Mucosa of rectum (tissue), 2 donors: ENCODE data around the gene ACSM2B.
"Not testable (repeated sequence)": the region's sequence is repeated elsewhere in the genome, so short reads cannot be mapped to it uniquely, and the experiment has no call there.

Experiments
- H3K27ac ChIP-seq, 2 donors: one replicate each; pipeline ENCODE4 v1.7.0; 2013; ENCODE audit warnings: inconsistent platforms in 2 of 2, low read depth in 2 of 2, low read length in 2 of 2
- H3K27me3 ChIP-seq, 2 donors: one replicate each; pipeline ENCODE4 v1.7.0; 2013; ENCODE audit warnings: low read length in 2 of 2; ENCODE audit not compliant: control insufficient read depth in 2 of 2, insufficient read depth in 2 of 2
- H3K36me3 ChIP-seq, 2 donors: one replicate each; pipeline ENCODE4 v1.7.0; 2013; ENCODE audit warnings: low read length in 2 of 2; ENCODE audit not compliant: control insufficient read depth in 2 of 2, insufficient read depth in 2 of 2
- H3K4me1 ChIP-seq, 2 donors: one replicate each; pipeline ENCODE4 v1.7.0; 2013; ENCODE audit warnings: low read length in 2 of 2, mild to moderate bottlenecking in 1 of 2; ENCODE audit not compliant: control insufficient read depth in 2 of 2, insufficient read depth in 2 of 2
- H3K4me3 ChIP-seq, 2 donors: one replicate each; pipeline ENCODE4 v1.7.0; 2013; ENCODE audit warnings: low read length in 2 of 2
- H3K9ac ChIP-seq, 2 donors: one replicate each; pipeline ENCODE4 v1.7.0; 2013; ENCODE audit warnings: low read length in 2 of 2, low read depth in 1 of 2, mild to moderate bottlenecking in 1 of 2
- H3K9me3 ChIP-seq, 2 donors: one replicate each; pipeline ENCODE4 v1.7.0; 2013; ENCODE audit warnings: low read length in 2 of 2; ENCODE audit not compliant: control insufficient read depth in 2 of 2
- donor health status: healthy.
- donor health status: Normal muscosa, but diverticular disease.

The ACSM2B gene

GRCh38 chr16:20566864-20567263 is 9.3 kb downstream of the ACSM2B start:
- no peaks in the 10 kb centered on the region for H3K27me3 ChIP-seq

DNA sequence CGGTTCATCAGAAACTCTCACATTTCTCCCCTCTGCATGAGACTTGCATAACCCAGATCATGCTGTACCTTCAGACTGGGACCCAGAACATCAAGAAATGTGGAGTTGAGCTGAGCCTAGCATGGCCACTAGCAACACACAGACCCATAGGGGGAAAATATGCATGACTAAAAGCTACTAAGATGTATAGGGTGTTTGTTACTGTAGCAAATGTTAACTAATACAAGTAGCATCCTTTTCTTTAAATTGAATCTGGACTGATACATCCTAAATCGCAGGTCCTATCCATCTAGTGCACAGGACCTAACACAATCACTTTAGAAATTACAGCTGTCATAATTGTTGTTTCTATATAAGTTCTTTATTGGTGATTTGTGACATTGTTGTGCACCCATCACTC is 10.8 kb downstream of the ACSM2B start:
- H3K27me3 ChIP-seq, H3K27ac ChIP-seq, H3K4me1 ChIP-seq, H3K36me3 ChIP-seq, H3K9me3 ChIP-seq, H3K9ac ChIP-seq, H3K4me3 ChIP-seq: not testable (repeated sequence)

More at GRCh38 chr16:20566864-20567263, 9.3 kb downstream of the ACSM2B start:
- Histone ChIP-seq H3K27ac (no peak overlapping the region), H3K9ac (no peak overlapping the region), H3K36me3 (no peaks in the 10 kb centered on the region), H3K9me3 (peaks cover 0 to 2% of the 10 kb centered on the region in 2 donors), H3K4me3 (no peak overlapping the region), H3K4me1 (no peaks in the 10 kb centered on the region)

DNA sequence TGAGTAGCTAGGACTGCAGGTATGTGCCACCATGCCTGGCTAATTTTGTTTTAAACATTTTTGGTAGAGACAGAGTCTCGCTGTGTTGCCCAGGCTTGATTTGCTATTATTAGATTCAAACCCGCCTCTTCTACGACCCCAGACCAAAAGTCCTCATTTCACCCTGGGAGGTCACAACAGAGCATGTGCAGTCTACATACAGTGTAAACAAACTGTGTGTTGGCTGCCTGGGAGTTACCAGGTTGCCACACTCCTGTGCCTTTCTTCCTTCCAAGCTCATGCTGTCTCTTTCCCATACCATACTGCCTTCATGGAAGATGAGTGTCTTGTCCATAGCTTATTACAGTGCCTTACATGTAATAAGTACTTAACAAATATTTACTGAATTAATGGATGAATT is 11.9 kb downstream of the ACSM2B start:
- H3K9me3 ChIP-seq, H3K9ac ChIP-seq, H3K36me3 ChIP-seq, H3K4me3 ChIP-seq, H3K27me3 ChIP-seq, H3K4me1 ChIP-seq, H3K27ac ChIP-seq: not testable (repeated sequence)

- H3K9me3 ChIP-seq, H3K27me3 ChIP-seq, H3K27ac ChIP-seq, H3K9ac ChIP-seq, H3K36me3 ChIP-seq, H3K4me1 ChIP-seq, H3K4me3 ChIP-seq: not testable (repeated sequence)
Measured at GRCh38 chr16:20555628-20556027, 20.5 kb downstream of the ACSM2B start.

GRCh38 chr16:20554689-20555088 is 21.5 kb downstream of the ACSM2B start:
- not testable (repeated sequence) for H3K9ac ChIP-seq, H3K9me3 ChIP-seq, H3K36me3 ChIP-seq, H3K4me3 ChIP-seq, H3K4me1 ChIP-seq, H3K27ac ChIP-seq, H3K27me3 ChIP-seq

DNA sequence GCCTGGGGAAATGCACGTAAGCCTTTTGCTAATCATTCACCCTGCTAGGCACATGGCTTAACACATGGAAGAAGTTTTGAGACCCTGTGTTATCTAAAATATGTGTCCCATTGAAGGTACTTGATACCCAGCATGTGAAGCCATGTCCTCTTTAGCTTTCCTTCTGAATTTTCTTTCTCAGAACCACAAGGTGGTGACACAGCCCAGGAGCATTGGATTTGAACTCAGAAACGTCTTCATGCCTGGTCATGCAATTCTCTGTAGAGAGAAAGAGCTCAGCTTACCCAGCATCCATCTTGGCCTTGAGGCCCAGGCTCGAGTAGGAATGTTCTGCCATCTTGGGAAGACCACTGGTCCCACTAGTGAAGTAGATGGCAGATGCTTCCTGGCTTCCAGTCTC is 22.7 kb downstream of the ACSM2B start:
- H3K27ac ChIP-seq, H3K27me3 ChIP-seq, H3K4me1 ChIP-seq, H3K9me3 ChIP-seq, H3K4me3 ChIP-seq, H3K36me3 ChIP-seq, H3K9ac ChIP-seq: not testable (repeated sequence)

- H3K36me3 ChIP-seq, H3K27me3 ChIP-seq, H3K27ac ChIP-seq, H3K4me3 ChIP-seq, H3K4me1 ChIP-seq, H3K9me3 ChIP-seq, H3K9ac ChIP-seq: not testable (repeated sequence)
Measured at GRCh38 chr16:20546951-20547350, 29.2 kb downstream of the ACSM2B start.

- H3K27ac ChIP-seq, H3K4me1 ChIP-seq, H3K9me3 ChIP-seq, H3K27me3 ChIP-seq, H3K4me3 ChIP-seq, H3K36me3 ChIP-seq, H3K9ac ChIP-seq: not testable (repeated sequence)
Measured at GRCh38 chr16:20546278-20546853, 29.8 kb downstream of the ACSM2B start.

DNA sequence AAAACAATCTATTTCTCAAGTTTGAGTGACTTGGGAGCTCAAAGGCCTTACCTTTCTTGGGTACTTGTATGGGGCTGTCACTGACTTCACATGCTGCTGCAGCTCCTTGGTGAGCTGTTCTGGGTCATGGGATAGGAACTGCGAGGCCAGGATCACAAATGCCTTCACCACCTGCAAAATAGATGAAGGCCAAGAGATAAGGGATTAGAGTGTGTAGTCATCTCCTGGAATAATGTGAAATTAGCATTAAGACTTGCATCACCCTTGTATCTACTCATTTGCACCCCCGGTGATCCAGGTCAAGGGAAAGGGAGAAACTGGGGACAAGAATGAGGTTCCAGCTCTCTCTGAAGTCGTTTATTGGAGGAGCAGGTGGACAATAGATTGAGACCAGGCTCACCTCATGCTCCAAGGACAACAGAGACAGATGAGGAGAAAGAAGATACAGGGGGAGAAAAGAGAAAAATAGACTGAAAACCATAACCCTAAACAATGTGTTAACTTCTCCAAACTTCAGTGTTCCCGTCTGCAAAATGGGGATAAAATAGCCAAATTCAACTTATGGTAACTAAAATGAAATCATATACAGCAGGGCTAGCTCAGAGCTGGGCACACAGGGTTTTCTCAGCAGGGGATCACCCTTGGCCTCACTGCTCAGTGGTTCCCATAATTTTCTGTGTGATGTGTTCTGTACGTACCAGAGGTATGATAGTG is 35.4 kb downstream of the ACSM2B start:
- H3K4me1 ChIP-seq, H3K9ac ChIP-seq, H3K27ac ChIP-seq, H3K36me3 ChIP-seq, H3K9me3 ChIP-seq, H3K27me3 ChIP-seq, H3K4me3 ChIP-seq: not testable (repeated sequence)

DNA sequence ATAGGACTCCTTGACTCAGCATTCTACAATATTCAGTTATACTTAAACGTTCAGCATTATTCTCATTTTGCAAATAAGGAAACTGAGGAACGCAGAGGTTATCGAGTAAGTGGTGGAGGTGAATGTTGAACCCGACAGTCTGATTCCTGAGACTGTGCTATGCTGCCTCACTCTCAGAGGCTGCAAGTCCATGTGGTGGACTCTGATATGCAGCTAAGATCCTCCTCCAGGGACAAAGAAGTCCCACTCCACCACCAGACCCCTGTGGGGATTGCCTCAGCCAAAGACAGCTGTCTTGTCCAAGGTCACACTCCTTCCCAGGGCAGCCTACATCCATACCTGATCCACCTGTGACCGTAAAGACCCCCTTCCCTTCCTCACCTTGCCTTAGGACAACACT is 37.5 kb downstream of the ACSM2B start:
- no peaks in the 10 kb centered on the region for H3K27me3 ChIP-seq
- H3K27ac ChIP-seq = no peak overlapping the region
- no peaks in the 10 kb centered on the region for H3K4me1 ChIP-seq
- no peaks in the 10 kb centered on the region for H3K36me3 ChIP-seq
- H3K9me3 ChIP-seq = no peaks in the 10 kb centered on the region
- H3K9ac ChIP-seq = no peak overlapping the region
- no peak overlapping the region for H3K4me3 ChIP-seq

GRCh38 chr16:20538181-20538580 is 38.0 kb downstream of the ACSM2B start:
- no peak overlapping the region for H3K27ac ChIP-seq
- no peaks in the 10 kb centered on the region for H3K9me3 ChIP-seq
- no peaks in the 10 kb centered on the region for H3K36me3 ChIP-seq
- no peaks in the 10 kb centered on the region for H3K4me1 ChIP-seq
- no peak overlapping the region for H3K9ac ChIP-seq
- no peaks in the 10 kb centered on the region for H3K27me3 ChIP-seq
- no peak overlapping the region for H3K4me3 ChIP-seq
